HG02852 (cell line): ENCODE data around the gene ADGRE3.
A peak's percentile ranks its signal among the peaks of the same experiment; 100 is the strongest.

ENCODE experiments used
- ATAC-seq: cut with Tn5 transposase; IDR thresholded peaks from one replicate; pipeline ENCODE4 v1.9.1; 2021; ENCODE audit warnings: mild to moderate bottlenecking, moderate library complexity; ENCODE audit not compliant: unreplicated experiment

The ADGRE3 gene, protein sequence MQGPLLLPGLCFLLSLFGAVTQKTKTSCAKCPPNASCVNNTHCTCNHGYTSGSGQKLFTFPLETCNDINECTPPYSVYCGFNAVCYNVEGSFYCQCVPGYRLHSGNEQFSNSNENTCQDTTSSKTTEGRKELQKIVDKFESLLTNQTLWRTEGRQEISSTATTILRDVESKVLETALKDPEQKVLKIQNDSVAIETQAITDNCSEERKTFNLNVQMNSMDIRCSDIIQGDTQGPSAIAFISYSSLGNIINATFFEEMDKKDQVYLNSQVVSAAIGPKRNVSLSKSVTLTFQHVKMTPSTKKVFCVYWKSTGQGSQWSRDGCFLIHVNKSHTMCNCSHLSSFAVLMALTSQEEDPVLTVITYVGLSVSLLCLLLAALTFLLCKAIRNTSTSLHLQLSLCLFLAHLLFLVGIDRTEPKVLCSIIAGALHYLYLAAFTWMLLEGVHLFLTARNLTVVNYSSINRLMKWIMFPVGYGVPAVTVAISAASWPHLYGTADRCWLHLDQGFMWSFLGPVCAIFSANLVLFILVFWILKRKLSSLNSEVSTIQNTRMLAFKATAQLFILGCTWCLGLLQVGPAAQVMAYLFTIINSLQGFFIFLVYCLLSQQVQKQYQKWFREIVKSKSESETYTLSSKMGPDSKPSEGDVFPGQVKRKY

DNA sequence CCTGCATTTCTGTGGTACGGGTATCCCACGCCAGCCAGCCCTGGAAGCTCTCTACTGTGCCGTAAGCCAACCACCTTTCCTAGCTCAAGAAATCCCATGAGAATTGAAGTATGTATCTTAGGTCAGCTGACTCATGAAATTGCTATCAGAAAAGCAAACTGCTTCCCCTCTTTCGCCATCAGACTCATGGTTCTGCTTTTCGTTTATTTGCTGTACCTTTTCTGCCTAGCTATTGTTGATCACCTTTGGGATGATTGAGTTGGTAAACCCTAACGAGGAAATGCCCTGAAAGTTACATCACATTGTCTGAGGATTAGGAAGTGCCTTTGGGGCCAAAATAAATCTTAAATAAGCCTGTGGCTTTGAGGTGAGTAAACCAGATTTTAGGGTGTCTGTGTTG is at the start of gene ADGRE3:
Gene ADGRE3 (minus strand): TSS at position 81 of the 400 bp plus-strand sequence. CDS start 74 bp downstream, at position 7.
- ATAC-seq = no peak

DNA sequence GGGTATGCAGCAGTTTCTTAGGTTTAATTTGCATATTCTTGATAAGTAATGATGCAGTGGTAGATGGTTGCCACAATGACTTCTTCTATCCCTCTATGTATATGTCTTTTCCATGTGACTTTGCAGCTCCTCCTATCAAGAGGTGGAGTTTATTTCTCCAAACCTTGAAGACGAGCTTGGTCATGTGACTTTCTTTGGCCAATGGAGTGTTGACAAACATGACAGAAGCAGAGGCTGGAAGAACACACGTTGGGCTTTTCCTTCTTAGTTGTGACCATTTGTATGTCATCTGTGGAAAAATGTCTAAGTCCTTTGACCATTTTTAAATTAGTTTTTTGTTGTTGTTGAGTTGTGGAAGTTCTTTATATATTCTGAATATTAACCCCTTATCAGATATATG is 47.5 kb upstream of the ADGRE3 start:
- ATAC-seq = no peak

DNA sequence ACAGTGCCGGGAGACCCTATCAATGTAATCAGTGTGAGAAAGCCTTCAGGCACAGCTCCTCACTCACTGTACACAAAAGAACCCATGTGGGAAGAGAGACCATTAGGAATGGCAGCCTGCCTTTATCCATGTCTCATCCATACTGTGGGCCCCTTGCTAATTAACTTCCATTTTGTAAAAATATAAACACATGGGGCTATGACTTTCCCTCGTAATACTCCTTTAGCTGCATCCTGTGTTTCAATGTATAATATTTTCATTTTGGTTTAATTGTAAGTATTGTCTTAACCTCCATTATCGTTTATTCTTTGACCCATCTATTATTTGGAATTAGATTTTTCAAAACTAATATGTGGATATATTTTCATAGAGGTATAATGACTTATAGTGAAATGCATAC is 44.5 kb upstream of the ADGRE3 start:
- no peak for ATAC-seq

DNA sequence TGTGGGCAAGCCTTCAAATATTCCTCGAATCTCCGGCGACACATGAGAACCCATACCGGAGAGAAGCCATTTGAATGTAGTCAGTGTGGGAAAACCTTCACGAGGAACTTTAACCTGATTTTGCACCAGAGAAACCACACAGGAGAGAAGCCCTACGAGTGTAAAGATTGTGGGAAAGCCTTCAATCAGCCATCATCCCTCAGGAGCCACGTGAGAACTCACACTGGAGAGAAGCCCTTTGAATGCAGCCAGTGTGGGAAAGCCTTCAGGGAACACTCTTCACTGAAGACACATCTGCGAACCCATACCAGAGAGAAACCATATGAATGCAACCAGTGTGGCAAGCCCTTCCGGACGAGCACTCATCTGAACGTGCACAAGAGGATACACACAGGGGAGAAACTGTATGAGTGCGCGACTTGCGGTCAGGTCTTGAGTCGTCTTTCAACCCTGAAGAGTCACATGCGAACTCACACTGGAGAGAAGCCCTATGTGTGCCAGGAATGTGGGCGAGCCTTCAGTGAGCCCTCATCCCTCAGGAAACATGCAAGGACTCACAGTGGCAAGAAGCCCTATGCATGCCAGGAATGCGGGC is 44.0 kb upstream of the ADGRE3 start:
- no peak for ATAC-seq

DNA sequence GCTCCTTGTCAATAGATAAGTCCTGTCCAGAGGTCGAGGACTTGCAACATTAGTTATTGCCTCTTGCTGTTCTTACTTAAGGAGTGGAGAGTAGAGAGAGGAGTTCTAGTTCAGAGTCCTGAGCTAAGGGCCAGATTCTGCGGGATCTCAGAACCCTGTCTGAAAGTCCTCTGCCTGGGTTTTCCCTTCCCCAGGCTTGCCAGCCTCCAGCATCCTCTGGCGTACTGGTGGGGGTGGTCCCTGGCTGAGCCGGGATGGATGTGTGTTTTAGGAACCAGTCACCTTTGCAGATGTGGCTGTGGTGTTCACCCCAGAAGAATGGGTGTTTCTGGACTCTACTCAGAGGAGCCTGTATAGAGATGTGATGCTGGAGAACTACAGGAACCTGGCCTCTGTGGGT is 41.2 kb upstream of the ADGRE3 start:
- ATAC-seq = no peak

DNA sequence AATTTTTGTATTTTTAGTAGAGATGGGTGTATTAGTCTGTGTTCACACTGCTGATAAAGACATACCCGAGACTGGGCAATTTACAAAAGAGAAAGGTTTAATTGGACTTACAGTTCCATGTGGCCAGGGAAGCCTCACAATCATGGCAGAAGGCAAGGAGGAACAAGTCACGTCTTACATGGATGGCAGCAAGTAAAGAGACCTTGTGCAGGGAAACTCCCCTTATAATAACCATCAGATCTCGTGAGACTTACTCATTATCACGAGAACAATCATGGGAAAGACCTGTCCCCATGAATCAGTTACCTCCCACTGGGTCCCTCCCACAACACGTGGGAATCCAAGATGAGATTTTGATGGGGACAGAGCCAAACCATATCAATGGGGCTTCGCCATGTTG is 29.8 kb upstream of the ADGRE3 start:
- ATAC-seq = no peak

DNA sequence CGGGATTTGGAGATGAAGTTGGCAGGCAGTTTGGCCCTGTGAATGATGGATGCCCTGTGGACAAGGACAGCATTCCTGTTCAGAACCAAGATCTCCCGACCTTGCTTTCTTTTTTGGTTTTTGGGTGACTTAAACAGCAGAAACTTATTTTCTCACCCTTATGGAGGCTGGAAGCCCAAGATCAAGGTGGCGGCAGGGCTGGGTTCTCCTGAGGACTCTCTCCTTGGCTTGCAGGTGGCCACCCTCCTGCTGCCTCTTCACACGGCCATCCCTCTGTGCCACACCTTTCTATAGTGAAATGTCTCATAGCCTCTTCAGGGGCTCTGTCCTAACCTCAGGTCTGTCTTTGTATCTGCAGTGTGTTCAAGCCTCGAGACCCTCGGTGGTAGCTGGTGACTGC is 29.2 kb upstream of the ADGRE3 start:
- no peak for ATAC-seq

DNA sequence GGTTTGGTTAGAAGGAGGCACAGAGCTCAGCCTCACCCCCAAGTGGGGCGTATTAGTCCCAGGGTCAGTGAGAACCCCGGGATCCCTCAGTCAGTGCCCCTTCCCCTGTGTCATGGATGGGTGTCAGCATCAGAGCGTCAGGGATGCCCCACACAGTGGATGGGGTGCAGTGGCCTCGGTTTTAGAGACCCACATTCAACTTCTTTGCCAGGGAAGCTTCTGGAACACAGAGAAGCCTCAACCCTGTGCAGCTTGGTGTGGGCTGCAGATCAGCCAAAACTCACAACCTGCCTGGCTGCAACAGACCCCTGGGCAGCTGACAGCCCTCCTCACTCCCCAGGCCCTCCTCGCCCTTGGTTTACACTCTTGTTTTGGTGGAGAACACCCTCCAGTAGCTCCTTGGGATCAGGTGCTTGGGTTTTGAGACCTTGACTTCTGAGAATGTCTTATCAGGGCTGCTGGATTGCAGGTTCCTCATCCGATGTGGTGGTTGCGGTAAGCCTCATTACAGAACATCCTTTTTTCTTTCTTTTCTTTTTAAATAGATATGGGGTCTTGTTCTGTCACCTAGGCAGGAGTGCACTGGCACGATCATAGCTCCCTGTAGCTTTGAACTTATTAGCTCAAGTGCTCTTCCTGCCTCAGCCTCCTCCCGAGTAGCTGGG is 26.2 kb upstream of the ADGRE3 start:
- no peak for ATAC-seq

DNA sequence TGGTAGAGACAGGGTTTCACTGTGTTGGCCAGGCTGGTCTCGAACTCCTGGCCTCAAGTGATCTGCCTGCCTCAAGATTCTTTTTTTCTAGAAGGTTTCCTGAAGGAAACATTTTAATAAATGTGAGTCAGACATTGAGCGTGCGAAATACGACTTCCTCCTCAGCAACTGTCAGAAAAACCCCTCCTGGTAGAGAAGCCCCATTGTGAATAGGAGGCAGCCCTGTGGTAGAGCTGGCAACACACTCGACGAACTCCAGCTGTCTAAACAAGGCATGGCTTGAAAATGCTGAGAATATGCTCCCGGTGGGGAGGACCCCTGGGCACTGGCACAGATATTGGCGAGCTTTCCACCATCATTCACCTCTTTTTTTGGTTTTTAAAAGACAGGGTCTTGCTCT is 25.0 kb upstream of the ADGRE3 start:
- no peak for ATAC-seq

DNA sequence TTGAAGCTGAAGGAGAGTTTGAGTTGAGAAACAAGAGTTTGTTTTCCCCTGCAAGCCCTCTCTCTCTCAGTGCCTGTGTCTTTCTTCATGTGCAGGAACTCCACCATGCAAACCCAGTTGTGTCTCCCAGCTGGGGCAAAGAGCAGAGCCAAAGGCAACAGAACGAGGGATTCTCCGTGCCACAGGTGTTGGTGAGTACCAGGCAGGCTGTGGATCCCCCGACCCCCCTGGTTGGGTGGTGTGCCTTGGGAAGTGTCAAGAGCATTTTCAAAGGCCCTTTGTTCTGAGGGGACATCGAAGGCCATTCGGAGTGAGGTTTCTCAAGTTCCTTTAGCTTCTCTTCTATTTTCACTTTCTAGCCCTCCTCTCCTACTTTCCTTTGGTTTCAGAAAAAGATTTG is 20.8 kb upstream of the ADGRE3 start:
- no peak for ATAC-seq

DNA sequence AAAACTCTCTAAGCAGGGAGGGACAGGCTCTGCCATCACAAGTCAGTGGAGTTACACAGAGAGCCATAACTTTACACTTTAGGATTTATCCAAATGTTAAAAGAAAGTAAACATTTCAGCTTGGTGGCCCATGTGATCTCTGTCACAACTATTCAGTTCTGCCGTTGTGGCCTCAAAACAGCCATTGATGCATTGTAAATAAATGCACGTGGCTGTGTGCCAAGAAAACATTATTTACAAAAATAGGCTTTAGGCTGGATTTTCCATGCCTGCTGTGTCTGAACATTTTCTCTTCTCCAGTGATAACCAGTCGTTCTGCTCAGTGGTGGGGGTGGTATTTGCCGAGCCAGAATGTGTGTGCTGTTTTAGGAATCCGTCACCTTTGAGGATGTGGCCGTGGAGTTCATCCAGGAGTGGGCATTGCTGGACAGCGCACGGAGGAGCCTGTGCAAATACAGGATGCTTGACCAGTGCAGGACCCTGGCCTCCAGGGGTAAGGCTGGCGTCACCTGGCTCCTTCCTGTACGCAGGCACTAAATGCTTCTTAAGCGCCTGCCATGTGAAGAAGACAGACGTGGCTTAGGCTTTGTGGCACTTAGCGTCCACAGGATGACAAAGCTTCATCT is 20.1 kb upstream of the ADGRE3 start:
- ATAC-seq = no peak

DNA sequence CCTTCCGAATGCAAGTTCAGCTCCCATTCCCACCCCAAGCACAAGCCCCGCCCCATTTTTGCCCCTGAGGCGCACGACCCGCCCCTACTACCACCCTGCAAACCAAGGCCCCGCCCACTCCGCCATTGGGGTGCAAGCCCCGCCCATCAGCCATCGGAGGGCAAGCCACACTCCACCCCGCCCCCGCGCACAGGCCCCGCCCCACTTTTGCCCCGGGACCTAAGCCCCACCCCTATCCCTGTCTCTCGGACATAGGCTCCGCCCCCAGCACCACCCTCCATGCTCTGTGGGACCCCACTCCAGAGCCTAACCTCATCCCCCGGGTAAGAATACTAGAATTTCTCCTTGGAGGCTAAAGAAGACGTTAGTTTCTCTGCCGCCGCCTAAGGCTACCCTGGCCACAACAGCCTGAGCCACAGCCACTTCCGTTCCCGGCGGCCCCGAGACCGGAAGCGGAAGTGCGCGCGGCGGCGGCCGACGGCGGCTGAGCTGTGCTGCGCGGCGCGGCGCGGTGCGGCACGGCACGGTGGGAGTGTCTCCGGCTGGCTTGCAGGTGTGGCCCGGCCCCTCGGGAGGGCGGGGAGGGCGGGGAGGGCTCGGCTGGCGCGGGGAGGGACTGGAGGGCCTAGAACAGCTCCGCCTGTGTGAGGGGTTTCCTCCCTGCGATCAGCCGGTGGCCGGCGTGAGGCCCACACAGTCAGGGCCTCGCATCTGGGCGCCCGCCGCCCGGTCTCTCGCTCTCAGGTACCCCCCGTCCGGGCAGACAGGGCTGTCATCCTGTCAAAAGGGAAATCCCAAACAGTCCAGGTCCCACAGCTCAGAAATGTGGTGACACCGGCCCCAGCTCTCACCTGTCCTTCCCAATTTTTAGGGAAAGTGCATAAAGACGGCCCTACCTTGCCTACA is 15.2 kb upstream of the ADGRE3 start, which contains the start of gene ZNF333:
Gene ZNF333 (plus strand): TSS at position 451 of the 906 bp plus-strand sequence. CDS start 3,444 bp downstream, outside the sequence.
- peak; percentile 85 for ATAC-seq

DNA sequence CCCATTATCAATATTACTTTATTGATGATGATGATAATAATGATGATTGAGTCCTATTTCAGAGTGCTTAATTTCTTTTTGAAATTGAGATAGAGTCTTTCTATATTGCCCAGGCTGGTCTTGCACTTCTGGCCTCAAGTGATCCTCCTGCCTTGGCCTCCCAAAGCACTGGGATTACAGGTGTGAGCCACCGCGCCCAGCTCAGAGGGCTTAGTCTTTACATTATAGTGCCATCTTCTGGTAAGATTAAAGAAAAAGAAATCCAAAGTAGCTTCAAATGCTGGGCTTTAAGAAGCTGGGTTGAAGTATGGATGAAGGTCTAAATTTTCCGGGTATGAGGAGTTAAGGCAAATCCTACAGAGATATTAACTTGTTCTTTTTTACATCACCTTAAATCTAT is 11.8 kb upstream of the ADGRE3 start:
- no peak for ATAC-seq

DNA sequence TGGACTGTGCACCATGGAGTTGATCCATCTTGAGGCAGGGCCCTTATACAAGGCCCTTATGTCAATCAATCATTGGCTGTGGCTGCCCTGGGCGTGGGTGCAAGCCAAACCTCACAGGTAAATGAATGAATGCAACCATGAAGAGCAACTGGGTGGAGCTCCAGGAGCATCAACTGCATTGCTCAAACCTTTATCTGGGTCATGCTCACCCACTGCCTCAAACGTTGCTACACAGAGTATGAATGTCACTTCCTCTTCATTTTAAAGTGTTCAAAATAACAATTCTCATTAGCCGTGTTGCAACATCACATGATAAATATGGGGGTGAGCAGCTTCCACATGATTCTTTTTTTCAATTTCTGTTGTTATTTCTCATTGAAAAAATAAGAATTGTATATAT is 8.8 kb upstream of the ADGRE3 start:
- ATAC-seq = no peak

DNA sequence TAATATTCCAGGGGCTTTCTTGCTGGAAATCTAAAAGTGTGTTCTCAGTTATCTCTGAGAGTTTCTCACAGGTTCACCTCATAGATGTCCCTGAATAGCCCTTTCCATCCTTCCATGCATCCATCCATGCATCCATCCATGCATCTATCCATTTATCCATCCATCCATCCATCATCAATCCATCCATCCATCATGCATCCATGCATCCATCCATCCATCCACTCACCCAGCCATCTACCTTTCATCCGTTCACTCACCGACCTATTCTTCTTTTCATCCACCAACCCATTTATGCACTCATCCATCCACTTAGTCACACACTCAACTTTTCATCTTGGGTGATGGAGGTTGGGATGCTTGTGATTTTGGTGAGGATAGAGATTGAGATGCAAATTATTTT is 7.4 kb upstream of the ADGRE3 start:
- no peak for ATAC-seq

DNA sequence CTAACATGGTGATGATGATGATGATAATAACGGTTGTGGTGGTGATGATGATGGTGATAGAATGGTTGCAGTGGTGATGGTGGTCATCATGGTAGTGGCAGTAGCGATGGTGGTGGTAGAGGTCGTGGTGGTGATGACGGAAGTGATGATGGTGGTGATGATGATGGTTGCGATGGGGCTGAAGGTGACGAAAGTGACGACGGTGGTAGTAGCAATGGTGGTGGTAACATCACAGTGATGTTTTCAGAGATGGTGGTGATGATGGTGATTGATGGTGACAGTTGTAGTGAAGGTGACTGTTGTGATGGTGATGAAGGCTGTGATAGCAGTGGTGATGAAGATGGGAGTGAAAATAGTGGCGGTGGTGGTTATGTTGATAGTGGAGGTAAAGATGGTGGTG is 3.6 kb upstream of the ADGRE3 start:
- no peak for ATAC-seq

DNA sequence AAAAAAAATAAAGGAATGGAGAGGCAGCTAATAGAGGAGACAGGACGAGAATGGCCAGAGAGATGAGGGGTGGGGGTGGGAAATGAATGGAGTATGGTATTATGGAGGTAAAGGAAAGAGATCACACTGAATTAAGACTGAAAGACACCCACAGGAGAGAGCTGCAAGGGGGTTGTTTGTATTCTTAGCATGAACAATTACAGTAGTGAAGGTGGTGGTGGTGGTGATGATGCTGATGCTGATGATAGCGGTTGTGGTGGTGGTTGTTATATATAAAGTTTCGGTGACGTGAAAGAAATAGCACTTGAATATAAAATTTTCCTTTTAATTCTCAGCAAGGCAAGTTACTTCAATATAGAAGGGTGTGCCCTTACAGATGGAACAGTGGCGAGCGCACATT is 2.8 kb upstream of the ADGRE3 start:
- ATAC-seq = no peak

DNA sequence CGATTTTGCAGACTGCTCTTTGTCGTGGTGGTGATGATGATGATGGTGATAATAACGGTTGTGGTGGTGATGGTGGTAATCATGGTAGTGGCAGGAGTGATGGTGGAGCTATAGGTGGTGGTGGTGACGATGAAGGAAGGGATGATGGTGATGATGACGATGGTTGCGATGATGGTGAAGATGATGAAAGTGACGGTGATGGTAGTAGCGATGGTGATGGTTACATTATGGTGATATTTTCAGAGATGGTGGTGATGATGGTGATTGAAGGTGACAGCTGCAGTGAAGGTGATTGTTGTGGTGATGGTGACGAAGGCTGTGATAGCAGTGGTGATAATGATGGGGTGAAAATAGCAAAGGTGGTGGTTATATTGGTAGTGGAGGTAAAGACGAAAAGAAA is 2.1 kb upstream of the ADGRE3 start:
- ATAC-seq = no peak

DNA sequence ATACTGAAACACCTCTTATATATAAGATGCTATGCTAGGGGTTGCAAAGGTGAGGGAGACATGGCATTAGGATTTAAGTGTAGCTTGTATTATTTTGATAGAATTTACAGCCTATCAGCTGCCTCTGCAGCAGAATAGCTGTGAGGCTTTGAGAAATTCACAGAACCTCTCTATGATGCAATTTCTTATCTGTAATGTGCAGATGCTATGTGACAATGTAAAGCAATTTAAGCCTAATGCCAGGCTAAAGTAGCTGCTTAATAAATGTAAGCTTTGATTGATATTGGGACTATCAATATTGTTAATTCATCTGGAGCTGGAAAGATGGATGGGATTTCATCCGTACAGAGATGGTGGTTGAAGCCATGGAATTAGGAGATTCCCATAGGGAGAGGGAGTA is 1.6 kb downstream of the ADGRE3 start:
- ATAC-seq = no peak
